ENCODE measurements around the gene ZHX3.

GRCh38 chr20:41274152-41274551 is 43.4 kb downstream of the ZHX3 start:
- no peak for TF ChIP-seq CTCF (IDR thresholded peaks at IDR 0.05)
- TF ChIP-seq POLR2A (IDR thresholded peaks at IDR 0.05) = no peak
